HPDE6-E6E7 (cell line): ENCODE results near the gene MYL3.

Source experiments
- DNase-seq: peaks from one replicate; pipeline ENCODE4 v3.0.0; 2011; ENCODE audit warnings: missing footprints; ENCODE audit errors: extremely low spot score

The MYL3 gene

DNA sequence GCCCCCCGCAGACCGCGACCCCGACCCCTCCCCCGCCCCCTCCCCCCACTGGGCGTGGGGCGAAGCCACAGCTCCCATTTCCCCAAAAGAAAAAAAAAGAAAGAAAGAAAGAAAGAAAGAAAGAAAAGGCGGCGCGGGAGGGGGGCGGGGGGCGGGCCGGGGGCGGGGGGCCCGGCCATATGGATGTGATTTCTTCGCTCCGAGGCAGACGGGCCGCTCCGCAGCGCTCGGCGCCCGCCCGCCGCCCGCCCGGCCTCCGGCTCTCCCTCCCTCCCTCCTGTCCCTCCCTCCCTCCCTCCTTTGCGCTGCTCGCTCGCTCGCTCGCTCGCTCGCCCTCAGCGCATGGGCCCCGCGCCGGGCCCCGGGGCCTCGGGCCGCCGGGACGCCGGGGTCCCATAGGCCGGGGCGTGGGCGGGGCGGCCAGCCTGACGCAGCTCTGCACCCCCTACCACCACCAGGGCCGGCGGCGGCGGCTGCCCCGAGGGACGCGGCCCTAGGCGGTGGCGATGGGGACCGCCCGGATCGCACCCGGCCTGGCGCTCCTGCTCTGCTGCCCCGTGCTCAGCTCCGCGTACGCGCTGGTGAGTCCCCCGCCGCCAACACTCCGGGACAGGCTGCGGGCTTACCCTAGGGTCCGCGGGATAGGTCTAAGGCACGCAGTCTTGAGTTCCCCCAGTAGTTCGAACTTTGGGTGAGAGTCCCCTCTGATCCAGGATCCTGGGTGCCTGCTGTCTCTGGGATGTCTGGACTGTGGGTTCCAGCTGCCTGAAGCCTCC, 20.0 kb upstream of the MYL3 start:
- no peak for DNase-seq

DNA sequence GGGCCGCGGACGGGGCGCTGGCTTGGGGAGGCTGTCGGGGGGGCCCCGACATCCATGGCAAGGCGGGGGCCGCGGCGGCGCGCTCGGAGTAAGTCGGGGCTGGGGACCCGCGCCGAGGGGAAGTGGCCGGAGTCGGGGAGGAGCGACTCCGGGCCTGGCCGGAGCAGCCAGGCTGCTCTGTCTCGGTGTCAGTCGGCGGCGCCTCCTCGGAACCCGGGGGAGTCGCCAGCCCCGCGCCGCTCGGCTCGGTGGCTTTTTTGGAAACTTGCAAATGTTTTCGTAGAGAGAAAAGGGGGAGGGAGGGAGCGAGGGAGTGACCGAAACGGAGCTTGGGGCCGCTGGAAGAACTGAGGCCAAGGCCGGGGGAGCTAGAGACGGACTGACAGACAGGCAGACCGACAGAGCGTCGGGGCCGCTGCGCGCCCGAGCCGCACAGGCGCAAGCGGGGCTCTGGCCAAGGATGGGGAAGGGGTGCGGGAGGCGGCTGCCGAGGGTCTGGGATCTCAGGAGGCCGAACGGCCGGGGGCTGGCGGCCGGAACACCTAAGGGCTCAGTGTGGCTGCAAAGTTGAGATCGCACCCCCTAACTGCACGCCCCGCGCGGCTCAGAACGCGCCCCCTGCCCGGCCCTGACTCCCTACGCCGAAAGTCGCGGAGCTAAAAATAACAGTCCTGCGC, 19.3 kb upstream of the MYL3 start:
- DNase-seq: no peak

DNA sequence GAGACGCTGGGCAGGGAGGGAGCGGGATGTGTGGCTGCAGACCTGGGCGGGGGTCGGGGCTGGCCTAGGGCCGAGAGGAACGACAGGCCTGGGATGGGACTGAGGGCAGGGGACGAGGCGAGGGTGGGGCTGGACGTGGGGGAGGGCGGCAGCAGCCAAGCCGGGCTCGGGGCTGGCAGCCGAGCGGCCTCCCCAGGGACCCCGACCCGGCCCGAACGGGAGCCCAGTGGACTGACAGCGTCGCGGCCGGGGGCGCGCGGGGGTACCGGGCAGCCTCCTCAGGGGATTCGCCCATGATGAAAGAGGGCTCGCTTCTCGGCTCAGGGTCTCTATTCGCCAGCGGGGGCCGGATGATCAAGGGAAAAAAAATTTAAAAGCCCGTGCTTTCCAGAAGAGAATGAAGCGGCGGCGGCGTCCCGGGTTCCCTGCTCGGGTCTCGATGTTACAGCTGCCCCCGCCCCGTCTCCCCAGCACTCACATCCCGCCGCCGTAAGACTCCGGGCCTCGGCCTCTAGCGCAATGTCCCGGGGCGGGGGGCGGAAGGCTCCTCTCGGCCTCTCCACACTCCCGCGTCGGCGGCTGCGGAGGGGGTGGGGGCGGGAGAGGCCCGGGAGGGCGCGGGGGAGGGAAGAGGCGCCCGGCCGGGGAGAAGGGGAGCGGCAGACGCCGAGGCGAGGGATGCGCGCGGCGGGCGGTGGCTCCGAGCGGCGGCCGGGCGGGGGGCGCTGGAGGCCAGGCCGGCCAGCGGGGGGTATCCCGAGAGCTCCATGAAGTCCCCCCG, 18.5 kb upstream of the MYL3 start:
- DNase-seq: no peak

DNA sequence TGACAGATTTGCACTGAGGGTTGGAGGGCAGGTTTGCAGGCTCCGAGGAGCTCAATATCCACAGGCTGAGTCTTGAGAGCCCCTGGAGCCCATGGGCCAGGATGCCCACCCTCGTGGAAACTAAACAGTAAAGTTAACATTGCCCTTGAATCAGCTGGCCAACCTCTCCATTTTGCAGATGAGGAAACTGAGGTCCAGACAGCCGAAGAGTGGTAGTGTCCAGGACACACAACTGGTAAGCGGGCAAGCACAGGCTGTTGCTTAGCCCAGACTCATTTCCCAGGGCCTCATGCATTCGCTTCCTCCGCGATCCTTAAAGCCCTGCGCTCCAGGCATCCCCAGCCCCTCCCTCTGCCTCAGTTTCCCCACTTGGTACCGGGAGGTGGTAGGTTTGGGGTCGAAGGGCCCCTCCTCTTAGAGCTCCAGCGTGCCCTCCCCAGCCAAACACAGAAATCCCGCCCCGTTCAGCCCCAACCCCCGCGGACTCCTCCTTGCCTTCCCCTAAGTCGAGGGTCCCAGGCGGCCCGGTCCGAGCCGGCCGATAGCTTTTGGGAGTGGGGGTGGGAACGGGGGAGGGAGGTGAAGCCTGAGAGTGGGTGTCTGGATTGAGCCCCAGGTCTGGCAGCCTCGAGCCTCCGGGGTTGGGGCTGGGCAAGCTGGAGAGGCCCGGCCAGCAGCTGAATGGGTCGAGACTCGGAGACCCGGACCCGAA, 17.8 kb upstream of the MYL3 start:
- DNase-seq: no peak

DNA sequence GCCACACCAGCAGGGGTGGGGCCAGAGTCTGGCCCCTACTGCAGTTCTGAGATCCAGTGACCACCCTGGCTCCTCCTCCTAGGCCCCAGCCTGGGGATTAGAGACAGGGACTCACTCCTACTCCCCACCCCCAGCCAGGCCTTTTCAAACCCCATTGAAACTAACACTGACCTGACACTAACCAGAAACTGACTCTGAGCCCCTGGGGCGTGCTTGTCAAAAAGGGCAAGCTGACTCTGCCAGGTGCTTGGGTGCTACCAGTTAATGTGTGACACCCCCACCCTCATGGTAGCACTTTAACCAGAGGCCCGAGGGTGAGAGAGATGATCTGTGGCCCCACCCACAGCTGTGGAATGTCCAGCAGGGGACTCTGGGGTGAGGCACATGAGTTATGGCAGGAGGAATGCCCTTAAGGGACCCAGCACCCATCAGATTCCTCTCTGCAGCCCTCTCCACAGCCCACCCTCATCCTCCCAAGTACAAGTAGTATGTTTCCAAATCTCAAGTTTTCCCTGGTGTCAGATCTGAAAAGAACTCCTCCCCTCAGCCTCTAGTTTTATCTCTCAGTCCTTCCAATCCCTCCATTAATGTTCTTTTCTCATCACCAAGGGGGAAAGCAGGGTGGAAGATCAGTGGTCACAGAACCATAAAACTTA, 15.7 kb upstream of the MYL3 start:
- no peak for DNase-seq

DNA sequence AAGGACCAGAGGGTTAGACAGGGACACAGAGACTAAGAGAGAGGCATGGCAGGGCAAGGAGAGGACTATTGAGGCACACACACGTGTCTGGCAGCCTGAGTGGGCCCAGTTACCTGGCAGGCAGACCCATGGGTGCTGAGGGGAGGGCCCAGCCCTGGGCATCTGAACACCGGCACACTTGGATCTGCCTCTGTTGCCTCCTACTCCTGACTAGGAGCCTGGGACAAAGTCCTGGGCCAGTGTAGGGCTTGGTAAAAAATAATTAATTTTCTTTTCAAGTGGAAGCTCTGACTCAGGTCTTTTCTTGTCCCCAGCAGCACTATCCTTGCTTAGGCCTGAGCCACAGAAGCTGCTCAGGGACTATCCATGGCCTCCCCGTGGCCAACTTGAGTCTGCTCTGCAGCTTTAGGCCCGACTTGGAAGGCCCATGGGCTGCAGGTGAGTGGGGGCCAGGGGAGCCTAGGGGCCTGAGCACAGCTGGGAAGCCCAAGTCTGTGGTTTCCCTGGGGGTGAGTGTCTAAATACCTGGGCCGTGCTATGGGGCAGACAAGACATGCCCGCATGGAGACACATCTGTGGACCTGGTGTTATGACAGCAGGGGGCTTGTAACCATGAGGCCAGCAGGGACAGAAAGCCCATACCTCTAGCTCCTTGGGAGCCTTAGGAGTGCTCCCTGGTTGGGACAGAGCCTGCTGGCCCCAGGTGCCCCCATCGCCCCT, 14.3 kb upstream of the MYL3 start, which contains the start of gene PTH1R:
PTH1R (plus strand) TSS at position 316 of the 720 bp plus-strand sequence. CDS start 5,839 bp downstream, outside the sequence.
- DNase-seq: no peak

DNA sequence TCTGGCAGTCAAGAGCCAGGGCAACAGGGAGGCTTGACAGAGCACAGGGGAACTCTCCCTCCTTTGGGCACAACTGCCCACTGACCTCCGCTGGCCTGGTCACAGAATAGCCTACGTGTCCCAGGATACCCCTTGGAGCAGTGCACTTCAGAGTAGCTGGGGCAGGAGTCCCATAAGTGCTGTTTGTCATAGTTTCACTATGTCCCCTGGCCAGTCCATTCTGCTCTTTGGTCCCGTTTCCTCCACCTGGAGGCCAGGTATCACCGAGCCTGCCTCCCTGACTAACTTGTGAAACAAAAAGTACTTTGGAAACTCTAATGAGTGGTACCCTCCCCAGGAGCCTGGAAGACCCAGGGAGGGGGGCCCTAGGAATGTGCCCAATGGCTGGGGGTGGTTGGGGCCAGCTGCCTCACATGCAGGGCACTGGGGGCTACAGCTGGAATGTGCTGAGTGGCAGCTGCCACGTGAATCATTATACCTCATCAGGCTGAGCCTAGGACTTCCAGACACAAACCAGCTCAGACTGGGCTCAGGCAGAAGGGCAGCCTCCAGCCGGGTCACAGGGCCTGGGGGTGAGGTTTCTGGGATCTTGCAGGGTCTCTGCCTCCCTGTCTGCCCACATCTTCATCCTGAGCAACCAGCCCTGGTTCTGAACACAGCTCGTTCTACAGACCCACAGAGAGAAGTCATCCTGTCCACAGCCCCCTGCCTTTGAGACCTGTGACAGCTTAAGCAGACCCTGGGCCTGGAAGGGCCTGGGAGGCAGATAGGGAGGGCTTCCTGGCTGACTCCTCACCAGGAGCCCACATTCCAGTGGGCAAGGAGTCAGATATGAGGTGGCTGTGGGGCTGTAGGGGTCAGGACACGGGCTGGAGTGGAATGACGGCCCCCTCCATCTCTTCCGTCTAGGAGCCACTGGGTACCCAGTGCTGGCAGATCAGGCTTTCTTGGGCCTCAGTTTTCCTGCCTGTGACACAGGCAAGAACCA, 13.4 kb upstream of the MYL3 start:
- DNase-seq: no peak

DNA sequence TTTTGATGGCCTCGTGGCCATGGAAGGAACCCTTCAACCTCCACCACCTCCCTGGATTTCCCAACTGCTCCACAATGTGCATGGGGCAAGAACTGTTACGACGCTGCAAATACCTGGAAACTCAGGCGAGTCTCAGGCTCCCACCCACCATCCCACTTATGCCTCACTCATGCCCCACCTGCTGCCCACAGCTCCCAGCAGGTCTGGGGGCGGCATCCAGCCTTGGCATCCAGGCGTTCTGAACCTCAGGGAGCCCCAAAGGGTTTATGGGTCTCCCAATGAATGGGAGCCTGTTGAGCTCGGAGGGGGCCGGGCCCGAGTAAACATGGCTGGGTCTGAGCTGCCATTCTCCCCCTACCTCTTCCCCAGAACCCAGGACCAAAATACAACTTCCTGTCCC, 12.3 kb upstream of the MYL3 start:
- DNase-seq: no peak

DNA sequence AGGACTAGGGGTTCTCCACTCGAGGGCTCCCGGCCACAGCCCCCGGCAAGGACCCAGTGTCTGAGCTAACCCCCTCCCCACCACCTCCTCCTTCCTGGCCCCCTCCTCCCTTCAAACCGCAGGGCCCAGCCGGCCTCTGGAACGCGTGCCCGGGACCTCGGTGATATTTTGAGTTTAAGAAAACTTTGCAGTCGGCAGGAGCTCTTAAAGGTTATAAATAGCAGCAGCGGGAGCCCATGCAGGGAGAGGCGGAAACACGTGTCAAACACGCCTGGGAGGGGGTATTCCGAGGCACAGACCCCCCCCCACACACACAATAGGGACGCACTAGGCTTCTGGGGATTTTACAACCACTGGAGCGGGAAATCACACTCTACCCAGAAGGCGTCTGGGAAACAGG, 11.2 kb upstream of the MYL3 start:
- no peak for DNase-seq

DNA sequence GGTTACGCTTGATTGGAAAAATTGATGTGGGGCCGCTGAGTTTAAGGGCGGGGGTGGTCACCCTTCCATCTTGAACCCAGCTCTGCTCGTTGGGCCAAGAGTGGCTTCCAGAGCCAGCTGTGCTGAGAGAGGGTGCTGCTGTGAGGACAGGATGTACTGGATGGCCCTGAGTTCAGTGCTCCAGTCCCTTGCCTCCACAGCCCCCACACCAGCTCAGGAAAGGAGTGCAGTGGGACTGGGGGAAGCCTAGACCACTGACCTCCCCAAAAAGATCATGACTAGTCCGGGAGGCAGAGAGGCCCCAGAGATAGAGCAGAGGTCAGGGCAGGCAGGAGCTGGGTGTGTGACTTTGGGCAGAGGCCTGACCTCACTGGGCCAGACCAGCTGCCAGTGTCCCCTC, 10.3 kb upstream of the MYL3 start:
- DNase-seq: no peak

DNA sequence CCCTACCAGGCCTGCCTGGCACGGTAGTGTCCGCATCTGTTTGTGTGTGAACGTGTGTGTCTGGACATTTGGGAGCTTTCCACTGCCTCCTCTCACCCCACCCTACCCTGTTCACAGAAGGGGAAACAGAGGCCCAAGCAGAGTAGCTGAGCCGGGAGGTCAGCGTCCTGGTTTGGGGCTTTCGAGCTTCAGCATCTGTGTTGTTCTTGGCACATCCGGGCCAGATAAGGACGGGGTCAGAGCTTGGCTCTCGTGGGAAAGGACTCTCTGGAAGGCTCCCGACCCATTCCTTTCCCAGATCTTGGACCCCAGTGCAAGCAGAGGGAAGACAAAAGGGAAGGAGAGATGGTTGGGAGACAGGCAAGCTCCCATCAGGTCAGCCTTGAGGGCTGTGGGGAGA, 8.0 kb upstream of the MYL3 start:
- no peak for DNase-seq

DNA sequence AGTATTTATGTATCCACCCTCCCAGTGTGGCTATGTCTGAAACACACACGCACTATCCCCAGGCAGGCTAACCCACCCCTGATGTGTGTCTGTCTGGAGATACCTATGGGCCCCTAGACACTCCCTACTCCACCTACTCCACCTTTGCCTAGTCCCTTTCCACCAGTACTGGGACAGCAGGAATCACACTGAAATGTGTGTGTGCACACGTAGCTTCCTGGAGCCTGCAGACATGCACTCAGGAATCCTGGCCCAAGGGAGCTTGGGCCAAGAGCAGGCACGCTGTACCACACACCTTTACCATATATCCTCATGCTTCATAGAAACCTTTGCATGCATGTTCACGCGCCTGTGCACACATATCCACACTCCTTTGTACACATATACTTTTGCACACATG, 7.4 kb upstream of the MYL3 start:
- DNase-seq: no peak

DNA sequence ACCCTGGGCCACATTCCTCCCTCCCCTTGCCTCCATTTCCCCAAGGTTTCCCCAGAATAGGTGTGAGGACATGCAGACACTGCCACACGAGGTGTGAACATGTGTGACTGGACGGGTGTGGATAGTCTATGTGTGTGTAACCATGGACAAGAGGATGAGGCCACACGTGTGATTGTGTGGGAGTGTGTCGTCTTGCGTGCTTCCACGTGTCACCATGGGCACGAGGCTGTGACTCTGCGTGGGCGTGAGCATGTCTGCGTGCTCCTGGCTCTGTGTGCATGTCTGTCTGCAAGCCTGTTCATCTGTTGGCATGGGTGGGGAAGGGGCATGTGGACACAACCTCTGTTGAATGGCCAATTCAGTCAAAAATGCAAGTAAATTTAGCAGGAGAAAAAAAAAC, 6.2 kb upstream of the MYL3 start:
- DNase-seq: no peak

DNA sequence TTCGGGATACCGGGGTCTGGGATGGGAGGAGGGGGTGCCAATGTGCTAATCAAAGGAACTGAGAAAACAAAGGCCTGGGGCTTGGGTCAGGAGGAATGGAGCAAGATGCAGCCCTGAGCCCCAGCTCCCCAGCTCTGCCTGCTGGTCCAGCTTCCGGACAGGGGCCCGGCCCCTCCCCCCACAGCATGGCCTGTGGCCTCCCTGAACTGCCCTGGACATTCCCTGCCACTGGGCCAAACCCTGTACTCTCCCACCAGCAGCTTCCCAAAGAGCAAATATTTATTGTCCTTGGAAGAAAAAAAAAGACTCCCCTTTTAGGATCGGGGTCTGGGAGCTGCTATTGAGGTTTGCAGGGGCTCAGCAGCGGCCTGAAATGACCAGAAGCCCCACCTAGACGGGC, 5.7 kb upstream of the MYL3 start:
- DNase-seq: no peak

DNA sequence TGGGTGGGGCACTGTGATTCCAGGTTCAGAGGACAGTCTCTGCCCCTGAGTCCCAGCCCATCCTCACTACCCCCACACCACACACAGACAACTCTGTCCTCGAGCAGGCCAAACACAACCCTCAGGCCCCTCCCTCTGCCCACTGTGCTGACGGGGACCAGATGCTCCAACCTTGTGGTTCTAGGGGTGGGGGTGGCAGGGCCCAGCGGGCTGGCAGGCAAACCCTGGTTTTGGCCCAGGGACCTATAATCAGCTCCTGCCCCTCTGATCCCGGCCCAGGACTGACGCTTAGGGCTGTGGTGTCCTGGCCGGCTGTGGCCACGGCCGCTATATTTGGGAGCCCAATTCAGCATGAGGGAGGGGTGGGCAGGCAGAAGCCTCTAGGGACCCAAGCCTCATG, 5.0 kb upstream of the MYL3 start:
- no peak for DNase-seq

DNA sequence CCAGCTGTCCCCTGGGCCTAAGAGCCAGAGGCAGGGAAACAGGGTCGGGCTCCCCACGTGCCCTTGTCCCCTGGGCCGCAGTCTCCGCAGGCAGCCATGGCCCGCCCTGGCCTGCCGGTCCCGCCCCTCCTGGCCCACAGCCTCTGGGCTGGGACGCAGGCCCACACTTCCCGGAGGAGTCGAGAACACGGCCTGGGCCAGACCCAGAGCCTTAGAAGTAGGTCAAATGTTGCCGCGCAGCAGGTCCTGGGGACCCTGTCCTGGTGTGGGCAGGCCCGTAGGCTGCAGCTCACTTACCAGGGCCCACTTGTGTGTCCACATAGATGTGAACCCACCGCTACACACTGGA, 4.3 kb upstream of the MYL3 start:
- no peak for DNase-seq

DNA sequence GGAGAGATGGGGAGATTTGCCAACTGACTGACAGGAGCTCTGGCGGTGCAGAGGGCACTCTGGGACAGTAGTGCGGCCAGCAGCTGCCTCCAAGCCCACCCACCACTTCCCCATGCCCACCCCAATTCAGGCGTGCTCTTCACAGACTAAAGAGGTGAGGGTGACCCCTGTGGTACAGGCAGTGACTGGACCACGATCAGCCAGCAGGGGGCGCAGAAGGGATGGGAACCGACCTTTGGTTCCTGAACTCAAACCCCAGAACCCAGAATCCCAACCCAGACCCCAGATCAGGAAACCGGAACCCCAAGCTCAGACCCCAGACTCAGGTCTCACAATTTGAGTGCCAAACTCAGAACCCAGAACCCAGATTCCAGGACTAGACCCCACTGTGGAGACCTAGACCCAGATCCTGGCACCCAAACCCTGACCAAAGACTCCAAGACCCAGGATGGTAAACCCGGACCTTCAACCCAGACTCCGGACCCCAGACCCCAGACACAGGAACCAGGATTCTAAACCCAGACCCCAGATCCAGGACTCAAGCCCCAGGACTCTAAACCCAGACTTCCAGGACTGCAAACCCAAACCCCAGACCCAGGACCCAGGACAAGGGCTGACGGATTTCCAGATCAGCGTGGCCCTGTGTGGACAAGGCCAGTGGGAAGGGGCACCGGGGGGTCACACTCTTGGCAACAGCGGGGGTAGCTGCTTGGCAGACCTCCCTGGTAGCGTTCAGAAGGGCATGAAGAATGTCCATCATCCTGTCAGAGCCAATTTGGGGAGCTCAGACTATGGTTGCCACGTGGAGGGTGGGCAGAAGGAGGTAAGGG, 3.7 kb upstream of the MYL3 start:
- peak; percentile 34 for DNase-seq

DNA sequence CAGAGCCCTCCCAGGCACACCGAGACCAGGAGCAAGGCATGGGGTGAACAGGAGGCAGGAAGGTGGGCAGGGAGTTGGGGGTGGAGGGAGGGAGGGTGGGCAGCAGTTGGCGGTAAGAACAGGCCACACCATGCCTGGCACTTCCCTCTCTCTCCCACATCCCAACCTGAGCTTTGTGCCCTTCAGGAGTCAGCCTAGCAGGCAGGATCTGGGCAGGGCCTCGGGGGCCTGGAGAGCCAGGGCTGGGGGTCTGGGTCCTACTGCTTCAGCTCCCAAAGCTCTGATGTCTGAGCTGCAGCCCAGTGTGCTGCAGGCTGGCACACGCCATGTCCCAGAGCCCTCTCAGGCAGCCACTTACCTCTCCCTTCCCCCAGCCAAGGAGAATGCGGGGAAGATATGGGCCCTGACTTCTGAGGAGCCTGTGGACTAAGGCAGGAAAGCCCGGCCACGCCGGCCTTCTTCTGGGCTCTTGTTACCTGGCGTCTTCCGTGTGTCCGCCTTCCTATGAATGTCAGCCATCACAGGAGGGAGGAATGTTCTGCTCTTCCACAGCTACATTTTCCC, 2.9 kb upstream of the MYL3 start:
- DNase-seq: no peak

DNA sequence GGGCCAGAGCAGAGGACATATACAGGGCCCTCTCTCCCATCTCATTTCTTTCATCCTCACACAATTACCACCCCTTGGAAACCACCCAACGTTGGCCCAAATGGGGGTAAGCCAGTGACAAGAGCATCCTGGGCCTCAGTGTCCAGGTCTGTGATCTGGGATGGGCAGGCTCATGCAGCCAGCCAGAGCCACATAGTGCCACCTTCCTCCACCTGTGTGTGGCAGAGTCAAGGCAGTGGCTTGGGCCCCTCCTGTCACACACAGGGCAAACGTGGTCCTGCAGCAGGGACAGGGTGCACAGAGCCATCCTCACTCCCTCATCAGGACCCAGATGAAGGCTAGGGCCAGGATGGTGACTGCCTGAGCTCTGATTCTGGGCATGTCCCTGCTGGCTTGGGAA, 2.3 kb upstream of the MYL3 start:
- DNase-seq: no peak
